HAP-1 (cell line): ENCODE results near the gene C14orf180.

Source experiments
- DNase-seq, 2 experiments: peaks; one replicate each; pipeline ENCODE4 v3.0.0-alpha.2; 2016 to 2020; ENCODE audit warnings: low spot score in 2 of 2
- H3K27me3 ChIP-seq: fragments of 250-450 bp; sonication (Bioruptor Pico); 2 replicates; pipeline ENCODE4 v1.5.1; 2020; ENCODE audit warnings: low read depth, mild to moderate bottlenecking, moderate library complexity
- H3K36me3 ChIP-seq: fragments of 250-450 bp; sonication (Bioruptor Pico); replicated peaks from 2 replicates; pipeline ENCODE4 v1.5.1; 2020; ENCODE audit warnings: mild to moderate bottlenecking
- H3K4me1 ChIP-seq: fragments of 250-450 bp; sonication (Bioruptor Pico); 2 replicates; pipeline ENCODE4 v1.5.1; 2020; ENCODE audit warnings: mild to moderate bottlenecking
- H3K4me3 ChIP-seq: fragments of 250-450 bp; sonication (Bioruptor Pico); 2 replicates; pipeline ENCODE4 v1.5.1; 2020; ENCODE audit warnings: mild to moderate bottlenecking, moderate library complexity
- H3K9me3 ChIP-seq: fragments of 250-450 bp; sonication (Bioruptor Pico); 2 replicates; pipeline ENCODE4 v1.5.1; 2020; ENCODE audit warnings: mild to moderate bottlenecking, moderate library complexity
- in situ Hi-C: fragments of 300-500 bp; cut with MboI; formaldehyde crosslinking; loops from 3 replicates; pipeline ENCODE4 v1.14.3; 2020; ENCODE audit warnings: low sequenced_read_pairs, inconsistent platforms, mixed read lengths

C14orf180 gene

GRCh38 chr14:104593710-104594136 is 14.2 kb downstream of the C14orf180 start:
- H3K27me3 ChIP-seq, result peaks cover 8% of the 10 kb centered on the region
- H3K9me3 ChIP-seq, result no peaks in the 10 kb centered on the region
- no peaks in the 10 kb centered on the region for H3K4me1 ChIP-seq
- in situ Hi-C loops, result no loop called here
- DNase-seq, result no peak
- H3K4me3 ChIP-seq, result no peak overlapping the region
- no peaks in the 10 kb centered on the region for H3K36me3 ChIP-seq

- no peaks in the 10 kb centered on the region for H3K36me3 ChIP-seq
- H3K9me3 ChIP-seq, result no peaks in the 10 kb centered on the region
- peaks cover 8% of the 10 kb centered on the region for H3K27me3 ChIP-seq
- in situ Hi-C loops, result no loop called here
- no peak for DNase-seq
- H3K4me3 ChIP-seq, result no peak overlapping the region
- no peaks in the 10 kb centered on the region for H3K4me1 ChIP-seq
Measured at GRCh38 chr14:104594310-104595046, 14.9 kb downstream of the C14orf180 start.

- in situ Hi-C loops, result no loop called here
- H3K9me3 ChIP-seq, result no peaks in the 10 kb centered on the region
- no peaks in the 10 kb centered on the region for H3K36me3 ChIP-seq
- DNase-seq, result no peak
- H3K4me3 ChIP-seq, result no peak overlapping the region
- no peaks in the 10 kb centered on the region for H3K4me1 ChIP-seq
- H3K27me3 ChIP-seq, result peaks cover 7% of the 10 kb centered on the region
Measured at GRCh38 chr14:104595116-104595675, 15.6 kb downstream of the C14orf180 start.

GRCh38 chr14:104595911-104596450 is 16.4 kb downstream of the C14orf180 start:
- in situ Hi-C loops, result no loop called here
- DNase-seq, result no peak
- no peaks in the 10 kb centered on the region for H3K4me1 ChIP-seq

GRCh38 chr14:104596451-104596918 is 16.9 kb downstream of the C14orf180 start:
- H3K4me1 ChIP-seq, result no peaks in the 10 kb centered on the region
- DNase-seq, result no peak
- H3K4me3 ChIP-seq, result no peak overlapping the region
- no peaks in the 10 kb centered on the region for H3K36me3 ChIP-seq
- peaks cover 4% of the 10 kb centered on the region for H3K27me3 ChIP-seq
- H3K9me3 ChIP-seq, result no peaks in the 10 kb centered on the region
- in situ Hi-C loops, result no loop called here

More at GRCh38 chr14:104595911-104596450, 16.4 kb downstream of the C14orf180 start:
- Histone ChIP-seq H3K9me3 (no peaks in the 10 kb centered on the region), H3K36me3 (no peaks in the 10 kb centered on the region), H3K27me3 (peaks cover 4% of the 10 kb centered on the region), H3K4me3 (no peak overlapping the region)

- in situ Hi-C loops, result no loop called here
- Histone ChIP-seq H3K9me3 (no peaks in the 10 kb centered on the region), H3K4me3 (no peak overlapping the region), H3K36me3 (no peaks in the 10 kb centered on the region), H3K27me3 (peaks cover 4% of the 10 kb centered on the region), H3K4me1 (no peaks in the 10 kb centered on the region)
- DNase-seq, result no peak
Measured at GRCh38 chr14:104596927-104597351, 17.4 kb downstream of the C14orf180 start.

GRCh38 chr14:104597576-104597975 is 18.0 kb downstream of the C14orf180 start:
- Histone ChIP-seq H3K4me1 (no peaks in the 10 kb centered on the region), H3K4me3 (no peak overlapping the region), H3K27me3 (peaks cover 4% of the 10 kb centered on the region), H3K36me3 (no peaks in the 10 kb centered on the region), H3K9me3 (no peaks in the 10 kb centered on the region)
- in situ Hi-C loops, result no loop called here
- DNase-seq, result no peak

- H3K9me3 ChIP-seq, result no peaks in the 10 kb centered on the region
- no peaks in the 10 kb centered on the region for H3K4me1 ChIP-seq
- H3K4me3 ChIP-seq, result no peak overlapping the region
- H3K36me3 ChIP-seq, result no peaks in the 10 kb centered on the region
- H3K27me3 ChIP-seq, result peaks cover 4% of the 10 kb centered on the region
- no peak for DNase-seq
- in situ Hi-C loops, result no loop called here
Measured at GRCh38 chr14:104598039-104598909, 18.7 kb downstream of the C14orf180 start.

- Histone ChIP-seq H3K9me3 (no peaks in the 10 kb centered on the region), H3K4me1 (no peaks in the 10 kb centered on the region), H3K27me3 (peaks cover 5% of the 10 kb centered on the region), H3K4me3 (no peak overlapping the region), H3K36me3 (no peaks in the 10 kb centered on the region)
- no peak for DNase-seq
- in situ Hi-C loops, result no loop called here
Measured at GRCh38 chr14:104598910-104599273, 19.3 kb downstream of the C14orf180 start.

- Histone ChIP-seq H3K36me3 (no peaks in the 10 kb centered on the region), H3K4me1 (peaks cover 2% of the 10 kb centered on the region; the same call in 1 of the 2 replicates), H3K9me3 (no peaks in the 10 kb centered on the region), H3K4me3 (no peak overlapping the region), H3K27me3 (peaks cover 2% of the 10 kb centered on the region; the same call in 1 of the 2 replicates)
- in situ Hi-C loops, result no loop called here
- DNase-seq, result no peak
Measured at GRCh38 chr14:104599446-104599845, 19.9 kb downstream of the C14orf180 start.

- no peaks in the 10 kb centered on the region for H3K9me3 ChIP-seq
- DNase-seq, result no peak
- peaks cover 5% of the 10 kb centered on the region for H3K4me1 ChIP-seq
- H3K27me3 ChIP-seq, result peaks cover 2% of the 10 kb centered on the region; the same call in 1 of the 2 replicates
- no peak overlapping the region for H3K4me3 ChIP-seq
- in situ Hi-C loops, result no loop called here
- no peaks in the 10 kb centered on the region for H3K36me3 ChIP-seq
Measured at GRCh38 chr14:104600141-104600643, 20.6 kb downstream of the C14orf180 start.

- Histone ChIP-seq H3K27me3 (peaks cover 2% of the 10 kb centered on the region; the same call in 1 of the 2 replicates), H3K4me1 (peaks cover 11% of the 10 kb centered on the region)
Measured at GRCh38 chr14:104600805-104601204, 21.2 kb downstream of the C14orf180 start.

GRCh38 chr14:104601786-104602185 is 22.2 kb downstream of the C14orf180 start:
- DNase-seq, result no peak
- peaks cover 2% of the 10 kb centered on the region; the same call in 1 of the 2 replicates for H3K27me3 ChIP-seq
- in situ Hi-C loops, result no loop called here

More at GRCh38 chr14:104600805-104601204, 21.2 kb downstream of the C14orf180 start:
- in situ Hi-C loops, result no loop called here
- Histone ChIP-seq H3K9me3 (no peaks in the 10 kb centered on the region), H3K4me3 (no peak overlapping the region), H3K36me3 (no peaks in the 10 kb centered on the region)
- DNase-seq, result no peak

More at GRCh38 chr14:104601786-104602185, 22.2 kb downstream of the C14orf180 start:
- Histone ChIP-seq H3K4me1 (peaks cover 17% of the 10 kb centered on the region), H3K36me3 (no peaks in the 10 kb centered on the region), H3K4me3 (no peak overlapping the region), H3K9me3 (no peaks in the 10 kb centered on the region)
